Dermis microvascular lymphatic vessel endothelial cell (primary cell): ENCODE results near the gene UCK2. TPM values are rescaled to one million over a fixed set of nuclear protein-coding genes. Genes with fewer than 3 reads are reported as not detected.
A peak's percentile ranks its signal among the peaks of the same experiment; 100 is the strongest.

ENCODE experiments used
- DNase-seq, 2 donors: peaks; one replicate each; pipeline versions ENCODE4 v3.0.0 to v3.0.0-alpha.2; 2010; ENCODE audit warnings: low read depth in 2 of 2
- total RNA-seq: library from RNA; depleted of rRNA; stranded (reverse); fragments of >200 nt; gene quantifications from 2 replicates; pipeline ENCODE4 v1.2.1, GENCODE V29; 2014

The UCK2 gene
- total RNA-seq, 1 donor from 2014 or later: 67.4 TPM

GRCh38 chr1:165936542-165936941 lies 109.1 kb downstream of the UCK2 start:
- no peak for DNase-seq

- no peak for DNase-seq
Observed at GRCh38 chr1:165937829-165938228, 110.4 kb downstream of the UCK2 start.

- DNase-seq: no peak
Observed at GRCh38 chr1:165938844-165939243, 111.4 kb downstream of the UCK2 start.

- no peak for DNase-seq
Observed at GRCh38 chr1:165941531-165941930, 114.1 kb downstream of the UCK2 start.

GRCh38 chr1:165942062-165942461 lies 114.6 kb downstream of the UCK2 start:
- DNase-seq: no peak

- no peak for DNase-seq
Observed at GRCh38 chr1:165942927-165943597, 115.6 kb downstream of the UCK2 start.

- DNase-seq: no peak
Observed at GRCh38 chr1:165945911-165946310, 118.5 kb downstream of the UCK2 start.

GRCh38 chr1:165947797-165948455 lies 120.5 kb downstream of the UCK2 start:
- no peak for DNase-seq

GRCh38 chr1:165949335-165950130 lies 122.1 kb downstream of the UCK2 start:
- peak in 1 of 2 donors; percentile 3 for DNase-seq

- DNase-seq: no peak
Observed at GRCh38 chr1:165954940-165955339, 127.5 kb downstream of the UCK2 start.

- no peak for DNase-seq
Observed at GRCh38 chr1:165958306-165958705, 130.9 kb downstream of the UCK2 start.

- no peak for DNase-seq
Observed at GRCh38 chr1:165960136-165960535, 132.7 kb downstream of the UCK2 start.

GRCh38 chr1:165960881-165961280 lies 133.5 kb downstream of the UCK2 start:
- no peak for DNase-seq

Other genes with a start within 250 kb of the UCK2 start
- 165 and 169 TPM in 2 replicates for gene MGST3, start 196.4 kb upstream of the UCK2 start, total RNA-seq
- gene ALDH9A1, start 129.1 kb upstream of the UCK2 start, total RNA-seq: 87.9 and 90.4 TPM in 2 replicates
- 45.1 and 47.3 TPM in 2 replicates for gene TMCO1, start 58.7 kb upstream of the UCK2 start, total RNA-seq